ENCODE measurements around the gene IGFALS.

IGFALS gene

DNA sequence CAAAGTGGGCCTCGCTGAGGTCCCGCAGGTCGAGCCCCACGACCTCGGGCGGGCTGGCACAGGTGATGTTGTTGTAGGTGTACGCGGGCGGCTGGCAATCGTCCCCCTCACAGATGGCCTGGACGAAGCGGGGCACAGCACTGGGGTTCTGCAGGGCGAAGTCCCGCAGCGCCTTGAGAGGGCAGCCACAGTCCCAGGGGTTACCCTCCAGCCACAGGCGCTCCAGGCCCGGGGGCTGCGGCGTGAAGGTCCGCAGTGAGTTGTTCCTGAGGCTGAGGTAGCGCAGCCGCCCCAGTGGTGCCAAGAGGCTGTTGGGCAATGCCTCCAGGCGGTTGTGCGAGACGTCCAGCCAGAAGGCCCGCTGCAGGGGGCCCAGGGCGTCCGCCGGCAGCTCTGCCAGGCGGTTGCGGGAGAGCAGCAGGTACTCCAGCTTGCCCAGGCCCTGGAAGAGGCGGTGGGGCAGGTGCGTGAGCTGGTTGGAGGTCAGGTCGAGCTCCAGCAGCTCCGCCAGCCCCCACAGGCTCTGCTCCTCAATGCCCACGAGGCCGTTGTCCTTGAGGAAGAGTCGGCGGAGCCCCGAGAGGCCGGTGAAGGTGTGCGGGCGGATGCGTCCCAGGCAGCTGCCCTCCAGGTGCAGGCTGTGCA, 2.8 kb downstream of the IGFALS start:
- TF ChIP-seq, protein P1, sequence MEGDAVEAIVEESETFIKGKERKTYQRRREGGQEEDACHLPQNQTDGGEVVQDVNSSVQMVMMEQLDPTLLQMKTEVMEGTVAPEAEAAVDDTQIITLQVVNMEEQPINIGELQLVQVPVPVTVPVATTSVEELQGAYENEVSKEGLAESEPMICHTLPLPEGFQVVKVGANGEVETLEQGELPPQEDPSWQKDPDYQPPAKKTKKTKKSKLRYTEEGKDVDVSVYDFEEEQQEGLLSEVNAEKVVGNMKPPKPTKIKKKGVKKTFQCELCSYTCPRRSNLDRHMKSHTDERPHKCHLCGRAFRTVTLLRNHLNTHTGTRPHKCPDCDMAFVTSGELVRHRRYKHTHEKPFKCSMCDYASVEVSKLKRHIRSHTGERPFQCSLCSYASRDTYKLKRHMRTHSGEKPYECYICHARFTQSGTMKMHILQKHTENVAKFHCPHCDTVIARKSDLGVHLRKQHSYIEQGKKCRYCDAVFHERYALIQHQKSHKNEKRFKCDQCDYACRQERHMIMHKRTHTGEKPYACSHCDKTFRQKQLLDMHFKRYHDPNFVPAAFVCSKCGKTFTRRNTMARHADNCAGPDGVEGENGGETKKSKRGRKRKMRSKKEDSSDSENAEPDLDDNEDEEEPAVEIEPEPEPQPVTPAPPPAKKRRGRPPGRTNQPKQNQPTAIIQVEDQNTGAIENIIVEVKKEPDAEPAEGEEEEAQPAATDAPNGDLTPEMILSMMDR (IDR thresholded peaks at IDR 0.05; ENCODE audit: insufficient read depth, low read length, poor library complexity, severe bottlenecking) = no peak
- TF ChIP-seq EZH2phosphoT487 (conservative IDR thresholded peaks at IDR 0.05; ENCODE audit: low read length) = no peak
- H3K9ac ChIP-seq (ENCODE audit: low read length) = no peak overlapping the region
- H4K20me1 ChIP-seq (ENCODE audit: low read depth, low read length) = no peaks in the 10 kb centered on the region
- no peak overlapping the region for H3K4me3 ChIP-seq (ENCODE audit: insufficient read depth, low read length, poor library complexity, severe bottlenecking)
- H3K27ac ChIP-seq (ENCODE audit: low read depth, low read length) = no peak overlapping the region
- H3K9me2 ChIP-seq (replicated peaks; ENCODE audit: insufficient read depth, low read length) = no peaks in the 10 kb centered on the region
- peaks cover 7% of the 10 kb centered on the region for H3K79me2 ChIP-seq (ENCODE audit: insufficient read depth, low read length)
- no peaks in the 10 kb centered on the region for H3F3A ChIP-seq (ENCODE audit: insufficient read depth)
- H3K4me2 ChIP-seq (ENCODE audit: low read depth, low read length, poor library complexity, severe bottlenecking) = no peak overlapping the region
- no peaks in the 10 kb centered on the region for H3K9me3 ChIP-seq (ENCODE audit: insufficient read depth, low read length)
- H3K27me3 ChIP-seq (ENCODE audit: low read length) = no peaks in the 10 kb centered on the region
- no peak overlapping the region for H2AFZ ChIP-seq (ENCODE audit: low read depth, low read length, severe bottlenecking)
- no peaks in the 10 kb centered on the region for H3K36me3 ChIP-seq (ENCODE audit: low read length)

- Histone ChIP-seq H3K9me3 (ENCODE audit: insufficient read depth, low read length) (no peaks in the 10 kb centered on the region), H2AFZ (ENCODE audit: low read depth, low read length, severe bottlenecking) (no peak overlapping the region), H3K4me2 (ENCODE audit: low read depth, low read length, poor library complexity, severe bottlenecking) (no peak overlapping the region), H3K27me3 (ENCODE audit: low read length) (no peaks in the 10 kb centered on the region), H3K9me2 (replicated peaks; ENCODE audit: insufficient read depth, low read length) (no peaks in the 10 kb centered on the region), H3K4me3 (ENCODE audit: insufficient read depth, low read length, poor library complexity, severe bottlenecking) (no peak overlapping the region), H3K9ac (ENCODE audit: low read length) (no peak overlapping the region), H3K27ac (ENCODE audit: low read depth, low read length) (no peak overlapping the region), H3K36me3 (ENCODE audit: low read length) (no peaks in the 10 kb centered on the region), H3K79me2 (ENCODE audit: insufficient read depth, low read length) (peaks cover 12% of the 10 kb centered on the region), H4K20me1 (ENCODE audit: low read depth, low read length) (no peaks in the 10 kb centered on the region), H3F3A (ENCODE audit: insufficient read depth) (no peaks in the 10 kb centered on the region)
- TF ChIP-seq, protein P1 (IDR thresholded peaks at IDR 0.05; ENCODE audit: insufficient read depth, low read length, poor library complexity, severe bottlenecking) = no peak
- TF ChIP-seq EZH2phosphoT487 (conservative IDR thresholded peaks at IDR 0.05; ENCODE audit: low read length) = no peak
Measured at GRCh38 chr16:1790261-1790610, 3.3 kb downstream of the IGFALS start.

GRCh38 chr16:1789643-1790045, 3.9 kb downstream of the IGFALS start:
- no peaks in the 10 kb centered on the region for H3K27me3 ChIP-seq (ENCODE audit: low read length)
- no peak for TF ChIP-seq EZH2phosphoT487 (conservative IDR thresholded peaks at IDR 0.05; ENCODE audit: low read length)
- TF ChIP-seq, protein P1 (IDR thresholded peaks at IDR 0.05; ENCODE audit: insufficient read depth, low read length, poor library complexity, severe bottlenecking) = no peak
- H3K9me2 ChIP-seq (replicated peaks; ENCODE audit: insufficient read depth, low read length) = no peaks in the 10 kb centered on the region
- no peaks in the 10 kb centered on the region for H3K9me3 ChIP-seq (ENCODE audit: insufficient read depth, low read length)
- H3K36me3 ChIP-seq (ENCODE audit: low read length) = no peaks in the 10 kb centered on the region
- H3K4me2 ChIP-seq (ENCODE audit: low read depth, low read length, poor library complexity, severe bottlenecking) = no peak overlapping the region
- H3F3A ChIP-seq (ENCODE audit: insufficient read depth) = no peaks in the 10 kb centered on the region
- H3K27ac ChIP-seq (ENCODE audit: low read depth, low read length) = no peak overlapping the region
- H3K9ac ChIP-seq (ENCODE audit: low read length) = no peak overlapping the region
- peaks cover 16% of the 10 kb centered on the region for H3K79me2 ChIP-seq (ENCODE audit: insufficient read depth, low read length)
- no peaks in the 10 kb centered on the region for H4K20me1 ChIP-seq (ENCODE audit: low read depth, low read length)
- H2AFZ ChIP-seq (ENCODE audit: low read depth, low read length, severe bottlenecking) = no peak overlapping the region
- H3K4me3 ChIP-seq (ENCODE audit: insufficient read depth, low read length, poor library complexity, severe bottlenecking) = no peak overlapping the region
